HFF-Myc (cell line): Measurements from ENCODE around the gene C1QTNF6.
"Not testable (repeated sequence)": the region's sequence is repeated elsewhere in the genome, so short reads cannot be mapped to it uniquely, and the experiment has no call there.

Experiments
- DNase-seq: peaks from one replicate; pipeline ENCODE4 v3.0.0-alpha.2; 2011; ENCODE audit warnings: low read depth; ENCODE audit errors: extremely low read depth
- H3K4me3 ChIP-seq: replicated peaks from 2 replicates; pipeline ENCODE4 v1.5.1; 2011; ENCODE audit warnings: low read depth, mild to moderate bottlenecking, control low read depth, low read length
- TF ChIP-seq, protein P1 (sequence below): IDR thresholded peaks from 2 replicates; pipeline ENCODE4 v1.5.1; 2012; ENCODE audit warnings: mild to moderate bottlenecking, low read depth, low read length, control low read depth; ENCODE audit errors: missing control alignments

Gene C1QTNF6

DNA sequence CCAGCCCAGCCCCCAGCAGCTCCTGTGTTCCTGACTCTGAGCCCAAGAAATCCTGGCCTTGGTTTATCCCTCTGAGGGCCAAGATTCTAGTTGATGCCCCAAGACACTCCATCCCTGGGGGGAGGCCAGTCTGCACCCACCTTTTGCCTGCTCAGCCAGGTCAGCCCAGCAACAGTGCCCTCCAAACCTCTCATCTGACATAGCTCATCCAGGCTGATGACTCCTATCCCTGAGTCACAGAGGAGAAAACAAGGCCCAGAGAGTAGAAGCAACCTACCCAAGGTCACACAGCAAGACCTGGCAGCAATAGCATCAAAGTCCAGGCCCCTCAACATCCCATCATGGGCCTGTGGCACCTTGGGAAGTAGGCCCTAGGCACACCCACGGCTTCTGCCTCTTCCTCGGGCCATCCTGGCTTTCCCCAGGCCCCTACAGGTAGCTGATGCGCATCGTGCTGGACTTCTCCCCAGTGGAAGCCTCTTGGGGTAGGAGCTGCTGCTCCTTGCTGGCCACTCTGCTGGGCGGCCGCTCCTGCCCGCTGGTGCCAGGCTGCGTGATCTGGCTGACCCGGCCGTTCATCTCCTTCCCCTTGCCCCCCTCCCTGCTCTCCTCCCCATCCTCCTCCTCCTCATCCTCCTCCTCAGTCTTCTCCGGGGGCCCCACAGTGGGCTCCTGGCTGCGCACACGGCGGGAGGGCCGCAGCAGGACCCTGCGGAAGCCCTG is 18.2 kb upstream of the C1QTNF6 start:
- DNase-seq: no peak
- TF ChIP-seq, protein P1, sequence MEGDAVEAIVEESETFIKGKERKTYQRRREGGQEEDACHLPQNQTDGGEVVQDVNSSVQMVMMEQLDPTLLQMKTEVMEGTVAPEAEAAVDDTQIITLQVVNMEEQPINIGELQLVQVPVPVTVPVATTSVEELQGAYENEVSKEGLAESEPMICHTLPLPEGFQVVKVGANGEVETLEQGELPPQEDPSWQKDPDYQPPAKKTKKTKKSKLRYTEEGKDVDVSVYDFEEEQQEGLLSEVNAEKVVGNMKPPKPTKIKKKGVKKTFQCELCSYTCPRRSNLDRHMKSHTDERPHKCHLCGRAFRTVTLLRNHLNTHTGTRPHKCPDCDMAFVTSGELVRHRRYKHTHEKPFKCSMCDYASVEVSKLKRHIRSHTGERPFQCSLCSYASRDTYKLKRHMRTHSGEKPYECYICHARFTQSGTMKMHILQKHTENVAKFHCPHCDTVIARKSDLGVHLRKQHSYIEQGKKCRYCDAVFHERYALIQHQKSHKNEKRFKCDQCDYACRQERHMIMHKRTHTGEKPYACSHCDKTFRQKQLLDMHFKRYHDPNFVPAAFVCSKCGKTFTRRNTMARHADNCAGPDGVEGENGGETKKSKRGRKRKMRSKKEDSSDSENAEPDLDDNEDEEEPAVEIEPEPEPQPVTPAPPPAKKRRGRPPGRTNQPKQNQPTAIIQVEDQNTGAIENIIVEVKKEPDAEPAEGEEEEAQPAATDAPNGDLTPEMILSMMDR: no peak
- H3K4me3 ChIP-seq: no peak overlapping the region

GRCh38 chr22:37205046-37205445 is 17.0 kb upstream of the C1QTNF6 start:
- DNase-seq: no peak
- TF ChIP-seq, protein P1: no peak
- H3K4me3 ChIP-seq: no peak overlapping the region

GRCh38 chr22:37204045-37204655 is 16.1 kb upstream of the C1QTNF6 start:
- TF ChIP-seq, protein P1: no peak
- no peak for DNase-seq
- H3K4me3 ChIP-seq: no peak overlapping the region

GRCh38 chr22:37203354-37204044 is 15.5 kb upstream of the C1QTNF6 start:
- DNase-seq: no peak
- H3K4me3 ChIP-seq: no peak overlapping the region
- TF ChIP-seq, protein P1: no peak

GRCh38 chr22:37202716-37203115 is 14.7 kb upstream of the C1QTNF6 start:
- no peak for DNase-seq
- H3K4me3 ChIP-seq: no peak overlapping the region
- TF ChIP-seq, protein P1: no peak

- DNase-seq: no peak
- no peak overlapping the region for H3K4me3 ChIP-seq
- TF ChIP-seq, protein P1: no peak
Observed at GRCh38 chr22:37202001-37202555, 14.0 kb upstream of the C1QTNF6 start.

GRCh38 chr22:37201443-37201820 is 13.4 kb upstream of the C1QTNF6 start:
- DNase-seq, H3K4me3 ChIP-seq: not testable (repeated sequence)
